ENCODE data around the gene SLC12A6.

DNA sequence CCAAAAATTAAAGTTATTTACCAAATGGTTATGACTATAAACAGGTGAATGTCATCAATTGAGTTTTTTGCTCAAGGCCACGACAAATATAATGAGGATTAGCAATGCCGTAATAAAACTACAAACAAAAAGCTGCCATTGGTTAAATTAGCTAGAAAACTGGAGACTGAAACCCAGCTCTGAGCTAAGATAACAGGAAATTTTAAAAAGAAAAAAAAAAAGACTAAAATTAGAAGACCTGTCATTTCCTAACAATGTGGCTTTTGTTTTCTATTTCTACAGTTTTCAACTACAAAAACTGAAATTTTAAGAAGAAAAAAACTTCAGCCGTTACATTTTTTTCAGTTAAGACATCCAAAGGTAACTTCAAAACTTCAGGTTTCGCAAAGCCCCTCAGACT is 9.7 kb downstream of the SLC12A6 start:
- TF ChIP-seq FOSB (CRISPR knock-in tag; IDR thresholded peaks at IDR 0.05): no peak
- no peak for TF ChIP-seq MAFK (IDR thresholded peaks at IDR 0.05; ENCODE audit: partially characterized antibody)
